ENCODE results near the gene LRCH1. TPM values are rescaled to one million over a fixed set of nuclear protein-coding genes. Genes with fewer than 3 reads are reported as not detected.
A peak's percentile ranks its signal among the peaks of the same experiment; 100 is the strongest.

The LRCH1 gene
- total and polyA plus RNA-seq, 4 donors: 2.6 to 6.6 (median 3.4) TPM

- DNase-seq (ENCODE audit: low spot score): no peak
- H3K9ac ChIP-seq (ENCODE audit: low read depth in 1 of 2, low read length in 2 of 2): no peak overlapping the region
- no peak overlapping the region for H3K4me3 ChIP-seq (ENCODE audit: low read depth in 1 of 3, low read length in 3 of 3)
- H3K9me3 ChIP-seq (ENCODE audit: control insufficient read depth in 4 of 4, low read length in 3 of 4): no peaks in the 10 kb centered on the region
- no peaks in the 10 kb centered on the region for H3K27me3 ChIP-seq (ENCODE audit: control insufficient read depth in 4 of 4, insufficient read depth in 4 of 4, low read length in 3 of 4)
- H3K27ac ChIP-seq (ENCODE audit: low read depth in 1 of 2, low read length in 2 of 2): peak overlapping the region in 1 of 2 donors; percentile 25
- peaks cover 0 to 4% (median 0%) of the 10 kb centered on the region in 4 donors for H3K4me1 ChIP-seq (ENCODE audit: control insufficient read depth in 4 of 4, insufficient read depth in 4 of 4, low read length in 3 of 4)
- TF ChIP-seq YY1 (IDR thresholded peaks at IDR 0.05): no peak
- no peak for TF ChIP-seq TAF1 (conservative IDR thresholded peaks at IDR 0.05)
- TF ChIP-seq GABPA (IDR thresholded peaks at IDR 0.05 in 1 of 2, conservative IDR thresholded peaks at IDR 0.05 in 1 of 2): no peak
- no peak for TF ChIP-seq HNF4G (IDR thresholded peaks at IDR 0.05)
- no peak for TF ChIP-seq REST (IDR thresholded peaks at IDR 0.05)
- TF ChIP-seq EGR1 (IDR thresholded peaks at IDR 0.05; ENCODE audit: low read depth in 2 of 2): no peak
- TF ChIP-seq NR2F2 (IDR thresholded peaks at IDR 0.05): no peak
- no peak for TF ChIP-seq CTCF (IDR thresholded peaks at IDR 0.05; ENCODE audit: low read depth, low read length, missing input control)
- TF ChIP-seq FOXA1 (IDR thresholded peaks at IDR 0.05): no peak
- no peak for TF ChIP-seq RAD21 (IDR thresholded peaks at IDR 0.05)
- no peak for TF ChIP-seq RXRA (IDR thresholded peaks at IDR 0.05)
- no peak for TF ChIP-seq HNF4A (conservative IDR thresholded peaks at IDR 0.05)
- no peak for TF ChIP-seq ATF3 (IDR thresholded peaks at IDR 0.05)
- no peak for TF ChIP-seq MAX (IDR thresholded peaks at IDR 0.05)
- TF ChIP-seq SP1 (IDR thresholded peaks at IDR 0.05): no peak
- no peak for TF ChIP-seq ZBTB33 (IDR thresholded peaks at IDR 0.05)
- no peak for TF ChIP-seq JUND (IDR thresholded peaks at IDR 0.05)
- TF ChIP-seq FOXA2 (IDR thresholded peaks at IDR 0.05): no peak
- no peaks in the 10 kb centered on the region for H3K36me3 ChIP-seq (ENCODE audit: control insufficient read depth in 4 of 4, insufficient read depth in 3 of 4, low read depth in 1 of 4, low read length in 3 of 4)
These were observed 30.3 kb upstream of the LRCH1 start for GRCh38 chr13:46522748-46523030.
